Left kidney (tissue), 8 donors: ENCODE results near the gene NAGS. TPM values are rescaled to one million over a fixed set of nuclear protein-coding genes. Genes with fewer than 3 reads are reported as not detected.
"Not testable (repeated sequence)": the region's sequence is repeated elsewhere in the genome, so short reads cannot be mapped to it uniquely, and the experiment has no call there.

Experiments
- DNase-seq: peaks from one replicate; pipeline ENCODE4 v3.0.0-alpha.2; 2013
- long read RNA-seq, 8 donors: transcript quantifications; one replicate each; lab custom pipeline, GENCODE V29; 2026
- polyA plus RNA-seq: library from polyadenylated mRNA; unstranded; fragments of 120-200 nt; gene quantifications from one replicate; pipeline ENCODE4 v1.2.1, GENCODE V29; 2013; ENCODE audit not compliant: insufficient read length

The NAGS gene
- 2.0 TPM for polyA plus RNA-seq
- long read RNA-seq, donor 1, result 0 reads
- long read RNA-seq, donor 2, partial matches to known transcripts, result 26 of 26 reads
- long read RNA-seq, donor 2, other reads (novel, unspliced or antisense), result 0 of 26 reads
- long read RNA-seq, donor 3, result 0 reads
- long read RNA-seq, donor 4, result 0 reads
- long read RNA-seq, donor 5, partial matches to known transcripts, result 0 of 1 reads
- long read RNA-seq, donor 5, other reads (novel, unspliced or antisense), result 0 of 1 reads
- long read RNA-seq, donor 6, result 0 reads
- long read RNA-seq, donor 7, partial matches to known transcripts, result 0 of 1 reads
- long read RNA-seq, donor 7, other reads (novel, unspliced or antisense), result 0 of 1 reads
- long read RNA-seq, donor 8, partial matches to known transcripts, result 0 of 1 reads
- long read RNA-seq, donor 8, other reads (novel, unspliced or antisense), result 0 of 1 reads

- no peak for DNase-seq
Measured at GRCh38 chr17:44004077-44004760, at the start of gene NAGS. Gene NAGS (plus strand): TSS chr17:44004622. CDS start chr17:44004664, 42 bp downstream.

- no peak for DNase-seq
Measured at GRCh38 chr17:43956222-43956621, 48.2 kb upstream of the NAGS start.

GRCh38 chr17:43958748-43959352, 45.6 kb upstream of the NAGS start:
- DNase-seq, result no peak

GRCh38 chr17:43961292-43961691, 43.1 kb upstream of the NAGS start:
- DNase-seq, result not testable (repeated sequence)

GRCh38 chr17:43961954-43962353, 42.5 kb upstream of the NAGS start:
- no peak for DNase-seq

GRCh38 chr17:43962479-43962878, 41.9 kb upstream of the NAGS start:
- DNase-seq, result no peak

- no peak for DNase-seq
Measured at GRCh38 chr17:43966276-43966675, 38.1 kb upstream of the NAGS start.

- no peak for DNase-seq
Measured at GRCh38 chr17:43967251-43967875, 37.1 kb upstream of the NAGS start.

GRCh38 chr17:43970366-43970765, 34.1 kb upstream of the NAGS start:
- DNase-seq, result no peak

GRCh38 chr17:43971436-43971835, 33.0 kb upstream of the NAGS start:
- not testable (repeated sequence) for DNase-seq

- not testable (repeated sequence) for DNase-seq
Measured at GRCh38 chr17:43972444-43973212, 31.8 kb upstream of the NAGS start.

- DNase-seq, result no peak
Measured at GRCh38 chr17:43974382-43975266, 29.8 kb upstream of the NAGS start.

- DNase-seq, result no peak
Measured at GRCh38 chr17:43975898-43976297, 28.5 kb upstream of the NAGS start.

GRCh38 chr17:43976963-43977837, 27.2 kb upstream of the NAGS start:
- no peak for DNase-seq

GRCh38 chr17:43978078-43978477, 26.3 kb upstream of the NAGS start:
- DNase-seq, result no peak

- no peak for DNase-seq
Measured at GRCh38 chr17:43979011-43979410, 25.4 kb upstream of the NAGS start.

- no peak for DNase-seq
Measured at GRCh38 chr17:43979671-43980070, 24.8 kb upstream of the NAGS start.

- no peak for DNase-seq
Measured at GRCh38 chr17:43982171-43982570, 22.3 kb upstream of the NAGS start.

GRCh38 chr17:43983196-43983514, 21.3 kb upstream of the NAGS start:
- no peak for DNase-seq
